Dedifferentiated amniotic fluid mesenchymal stem cell (primary cell): ENCODE measurements around the gene SERTM1.

Experiments used
- DNase-seq: peaks from one replicate; pipeline ENCODE4 v3.0.0-alpha.2; 2016; ENCODE audit errors: extremely low spot score

The SERTM1 gene

DNA sequence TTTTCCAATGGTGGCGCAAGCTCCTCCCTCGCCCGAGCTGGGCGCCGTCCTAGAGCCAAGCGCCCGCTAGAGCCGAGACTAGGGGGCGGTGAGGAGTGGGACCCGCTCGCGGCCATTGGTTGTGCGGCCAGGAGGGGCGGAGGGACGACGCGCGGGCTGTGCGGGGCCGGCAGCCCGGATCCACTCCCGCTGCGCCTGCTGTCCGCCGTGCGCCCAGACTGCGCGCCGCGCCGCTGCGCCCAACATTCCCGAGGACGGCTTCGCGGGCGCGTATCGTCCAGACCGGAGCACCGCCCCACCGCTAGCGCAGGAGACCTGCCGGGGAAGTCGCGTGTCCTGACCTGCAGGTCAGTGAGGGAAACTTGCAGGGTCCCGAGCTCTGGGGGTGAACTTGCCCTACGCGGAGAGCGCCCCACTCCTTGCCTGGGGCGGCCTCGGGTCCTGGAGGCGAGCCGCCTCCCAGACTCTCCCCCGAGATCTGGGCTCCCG lies at the start of gene SERTM1:
Gene SERTM1 (plus strand): TSS at position 183 of the 489 bp plus-strand sequence. CDS start 21,059 bp downstream, outside the sequence.
- no peak for DNase-seq

DNA sequence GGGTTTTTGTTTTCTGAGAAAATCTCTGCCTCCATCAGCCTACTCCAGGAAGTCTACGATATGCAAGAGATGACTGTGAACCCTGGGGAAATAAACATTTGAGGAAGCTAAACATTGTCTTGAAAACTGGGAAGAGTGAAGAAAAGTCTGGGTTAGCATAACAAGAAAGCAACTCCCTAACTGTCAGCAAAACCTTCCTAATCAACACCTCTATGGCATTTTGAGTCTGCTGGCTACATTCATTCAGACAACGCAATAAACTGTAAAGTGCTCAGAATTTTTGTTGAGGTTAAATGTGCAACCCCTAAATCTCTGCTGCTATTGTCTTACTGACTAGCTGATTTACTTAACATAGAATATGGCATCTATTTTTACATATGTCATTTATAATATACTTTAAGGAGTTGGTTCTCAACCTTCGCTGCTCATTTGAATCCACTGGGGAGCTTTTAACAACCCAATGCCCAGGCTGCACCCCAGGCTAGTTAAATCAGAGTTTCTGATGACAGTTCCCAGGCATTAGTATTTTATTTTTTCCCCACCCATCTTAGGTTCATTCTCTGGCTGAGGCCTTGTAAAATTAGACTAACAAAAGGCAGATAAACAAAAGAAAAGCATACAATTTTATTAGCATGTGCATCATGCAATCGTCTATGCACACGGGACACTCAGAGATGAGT lies 45.3 kb upstream of the SERTM1 start:
- no peak for DNase-seq

DNA sequence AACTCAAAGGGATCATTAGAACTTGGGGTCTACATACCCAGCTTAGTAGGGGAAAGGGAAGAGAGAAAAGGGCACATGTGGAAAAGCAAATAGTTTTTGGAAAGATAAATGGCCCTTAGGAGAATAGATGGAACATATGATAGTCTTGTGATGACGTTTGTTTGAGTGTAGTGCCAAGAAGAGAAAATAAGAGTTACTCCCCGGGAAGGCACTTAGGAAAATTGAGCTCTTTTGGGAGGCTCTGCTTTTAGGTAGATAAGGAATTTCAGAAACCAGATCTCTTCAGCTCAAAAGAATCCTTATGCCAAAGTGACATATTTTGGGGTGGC lies 44.8 kb upstream of the SERTM1 start:
- DNase-seq: no peak

DNA sequence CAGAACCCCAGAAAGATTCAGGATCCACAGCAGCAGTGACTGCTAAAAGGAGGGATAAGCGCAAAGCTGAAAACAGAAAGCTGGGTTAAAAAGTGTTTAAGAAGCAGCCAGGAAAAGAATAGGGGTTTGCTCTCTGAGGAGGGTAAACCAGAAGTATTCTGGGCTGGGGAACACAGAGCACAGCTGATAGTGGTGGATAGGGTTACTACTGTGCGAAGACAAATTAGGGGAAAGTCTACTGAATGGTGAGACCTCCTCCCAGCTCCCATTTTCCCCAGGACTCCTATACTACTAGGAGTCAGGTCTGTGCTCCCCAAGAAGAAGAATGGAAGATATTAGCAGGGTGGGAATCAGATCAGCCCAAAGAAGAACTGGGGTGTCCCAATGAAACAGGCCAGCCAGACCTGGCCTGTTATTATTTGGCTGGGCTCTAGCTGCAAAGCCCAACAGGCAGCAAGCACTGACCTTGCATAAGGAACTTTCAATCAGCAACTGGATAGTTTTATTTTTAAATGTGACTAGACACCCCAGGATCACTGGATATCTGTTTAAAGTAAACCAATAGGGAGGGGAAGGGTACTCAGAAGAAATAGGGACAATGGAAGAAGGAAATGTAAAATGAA lies 43.5 kb upstream of the SERTM1 start:
- DNase-seq: no peak

DNA sequence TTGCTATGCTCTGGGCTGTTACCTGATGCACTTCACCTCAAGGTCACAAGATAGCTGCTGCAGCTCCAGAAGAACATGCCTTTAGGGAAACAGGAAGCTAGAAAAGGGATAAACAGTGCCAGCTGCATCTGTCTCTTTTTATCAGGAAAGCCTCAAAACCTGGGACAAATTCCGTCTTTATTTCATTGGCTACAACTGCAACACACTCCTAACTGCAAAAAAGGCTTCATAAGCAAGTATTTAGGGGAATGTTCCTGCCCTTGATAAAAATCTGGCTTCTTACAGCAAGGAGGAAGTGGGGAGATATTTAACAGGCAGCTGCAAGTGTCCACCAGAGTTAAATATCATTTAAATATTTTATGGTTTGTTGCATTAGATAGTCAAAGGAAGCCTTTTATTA lies 34.2 kb upstream of the SERTM1 start:
- DNase-seq: no peak

DNA sequence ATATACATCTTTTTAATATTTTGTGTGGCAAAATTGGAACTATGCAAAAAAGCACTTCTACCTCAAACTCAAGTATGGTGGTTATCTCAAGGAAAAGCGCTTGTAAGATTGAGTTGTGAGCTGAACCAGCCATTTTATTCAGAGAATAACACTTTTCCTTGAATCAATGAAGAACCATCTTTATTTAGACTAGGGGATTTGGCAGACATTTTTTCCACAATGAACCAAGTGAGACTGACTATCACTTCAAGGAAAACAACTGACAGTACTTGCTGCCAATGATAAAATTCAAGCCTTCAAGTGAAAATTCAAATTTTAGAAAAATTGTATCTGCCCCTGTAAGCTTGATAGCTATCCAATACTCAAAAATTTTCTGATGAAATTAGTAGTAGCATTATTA lies 23.2 kb upstream of the SERTM1 start:
- DNase-seq: no peak

DNA sequence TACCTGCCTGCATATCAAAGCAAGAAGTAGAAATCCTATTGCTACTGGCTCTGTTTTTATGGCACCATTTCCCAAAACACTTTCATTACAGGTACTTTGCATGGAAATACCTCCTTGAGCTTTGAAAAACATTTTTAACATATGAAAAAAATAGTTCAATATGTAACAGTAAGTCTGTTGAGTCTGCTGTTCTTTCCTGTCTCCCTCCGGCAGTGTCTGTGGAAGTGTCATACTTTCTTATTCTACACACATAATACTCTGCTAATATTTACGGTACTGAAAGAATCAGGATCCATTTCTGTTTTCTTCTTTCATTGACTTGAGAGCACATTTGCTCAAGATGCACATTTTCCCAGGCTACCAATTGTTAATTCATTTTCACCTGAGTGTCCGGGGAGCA lies 8.2 kb upstream of the SERTM1 start:
- DNase-seq: no peak

DNA sequence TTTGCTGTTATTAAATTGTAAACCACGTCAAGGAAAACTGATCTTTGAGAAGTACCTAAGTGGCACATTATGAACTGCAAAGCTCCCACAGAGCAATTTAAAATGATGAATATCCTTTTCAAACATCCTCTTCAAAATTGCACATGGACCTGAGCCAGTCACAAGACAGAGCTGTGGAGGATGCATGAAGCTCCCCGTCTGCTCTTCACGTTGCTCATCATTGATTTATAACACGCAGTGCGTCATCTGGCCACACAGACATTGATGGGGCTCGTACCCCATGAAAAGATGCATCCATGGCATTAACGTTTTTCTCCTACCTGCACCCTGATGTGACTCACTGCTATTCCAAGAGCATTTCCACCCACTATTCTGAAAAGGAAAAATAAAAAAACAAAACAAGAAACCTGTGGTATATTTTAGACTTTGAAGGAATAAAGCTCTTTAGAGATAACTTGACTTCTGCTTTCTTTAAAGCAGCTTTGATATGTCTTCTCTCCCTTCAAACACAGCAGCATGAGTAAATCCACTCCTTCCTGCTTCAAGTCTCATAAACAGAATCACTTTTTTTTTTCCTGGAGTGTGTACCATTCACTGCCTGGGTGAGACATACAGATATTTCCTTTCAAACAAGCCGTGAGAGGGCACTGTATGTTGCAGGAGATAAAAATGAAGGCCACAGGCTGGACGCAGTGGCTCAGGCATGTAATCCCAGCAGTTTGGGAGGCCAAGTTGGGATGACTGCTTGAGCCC lies 7.2 kb upstream of the SERTM1 start:
- DNase-seq: no peak

DNA sequence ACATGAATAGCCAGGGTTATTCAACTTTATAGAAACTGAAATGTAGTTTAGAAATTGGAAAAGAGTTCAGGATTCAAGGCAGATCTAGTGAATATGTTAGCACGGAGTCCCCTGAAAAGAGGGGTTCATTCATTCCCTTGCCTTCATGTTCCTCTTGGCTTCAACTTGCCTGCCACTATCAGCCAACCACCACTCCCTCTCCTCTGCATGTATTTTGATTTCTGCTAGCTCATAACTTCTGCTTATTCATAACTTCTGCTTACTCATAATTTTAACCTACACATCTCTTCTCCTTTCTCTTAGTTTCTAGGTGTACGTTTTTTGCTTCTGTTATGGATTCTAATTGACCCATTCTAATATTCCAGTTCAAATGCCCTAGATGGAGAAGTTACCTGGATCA lies 5.5 kb upstream of the SERTM1 start:
- no peak for DNase-seq

DNA sequence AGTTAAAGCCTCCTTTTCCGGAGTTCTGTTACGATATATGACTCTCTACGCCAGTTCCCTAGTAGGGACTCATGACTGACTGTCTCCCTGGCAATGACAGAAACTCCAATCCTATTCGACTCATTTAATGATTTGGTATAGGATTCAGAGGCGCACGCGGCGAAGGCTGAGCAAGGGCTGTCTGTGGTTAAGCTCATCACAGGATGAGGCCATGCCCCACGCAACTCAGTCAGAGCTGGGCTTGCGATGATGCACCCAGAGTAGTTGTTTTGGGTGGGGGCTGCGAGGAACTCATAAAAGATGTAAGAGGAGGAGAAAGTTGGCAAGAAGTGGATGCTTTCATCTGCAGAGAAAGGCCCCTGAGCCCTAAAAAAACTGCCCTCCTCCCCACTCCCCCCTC lies 468 bp upstream of the SERTM1 start:
- no peak for DNase-seq

DNA sequence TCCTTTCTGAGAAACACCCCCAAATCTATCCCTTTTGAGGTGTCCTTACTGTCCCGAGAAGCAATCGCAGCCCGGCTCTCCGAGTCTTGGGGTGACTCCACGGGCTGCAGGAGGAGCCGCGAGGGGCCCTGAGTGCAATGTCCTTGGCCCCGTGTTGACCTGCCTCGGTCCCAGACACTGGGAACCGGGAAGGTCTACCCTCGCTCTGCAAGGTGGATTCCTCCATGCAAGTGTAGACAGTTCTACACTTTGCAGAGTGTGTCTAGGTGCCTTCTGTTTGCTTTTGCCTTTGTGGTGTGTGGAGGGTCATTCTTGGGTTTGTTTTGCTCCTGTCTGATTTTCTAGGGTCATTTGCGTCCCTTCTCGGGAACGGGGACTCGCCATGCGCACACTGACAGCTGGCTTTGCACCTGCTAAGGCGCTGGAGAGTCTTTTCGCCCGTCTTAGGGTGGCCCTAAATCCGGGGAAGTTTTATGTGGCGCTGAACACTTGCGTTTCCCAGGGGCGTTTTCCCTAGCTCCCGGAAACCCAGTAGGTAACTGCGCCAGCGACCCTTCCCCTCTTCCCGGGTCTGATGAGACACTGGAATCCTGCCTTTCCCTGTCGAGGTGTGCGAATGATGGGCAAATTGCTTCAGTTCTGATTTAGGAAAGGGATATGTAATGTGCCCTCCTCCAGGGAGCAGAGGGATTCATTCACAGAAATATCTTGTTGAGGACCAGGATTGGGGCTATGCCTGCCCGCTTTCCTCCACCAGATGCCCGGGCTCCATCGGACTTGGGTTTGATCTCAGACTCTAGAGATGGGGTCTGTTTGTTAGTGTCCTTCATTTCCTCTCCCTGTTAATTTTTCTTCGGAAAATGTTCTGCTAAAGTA lies 755 bp downstream of the SERTM1 start:
- DNase-seq: no peak

DNA sequence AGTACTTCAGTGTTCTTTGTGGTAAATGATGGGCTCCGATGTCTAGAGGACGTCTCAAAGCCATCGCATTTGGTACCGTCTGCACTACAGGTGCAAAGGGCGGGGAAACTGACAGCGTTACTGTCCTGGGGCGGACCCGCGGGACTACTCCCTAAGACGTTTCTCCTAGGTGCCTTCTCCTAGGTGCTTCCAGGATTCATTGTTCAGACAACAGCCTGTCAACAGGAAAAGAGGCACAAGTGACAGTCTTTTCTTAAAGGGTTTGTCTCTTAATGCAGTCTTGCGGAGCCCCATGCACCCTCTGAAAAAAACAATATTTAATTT lies 1.4 kb downstream of the SERTM1 start:
- DNase-seq: no peak

DNA sequence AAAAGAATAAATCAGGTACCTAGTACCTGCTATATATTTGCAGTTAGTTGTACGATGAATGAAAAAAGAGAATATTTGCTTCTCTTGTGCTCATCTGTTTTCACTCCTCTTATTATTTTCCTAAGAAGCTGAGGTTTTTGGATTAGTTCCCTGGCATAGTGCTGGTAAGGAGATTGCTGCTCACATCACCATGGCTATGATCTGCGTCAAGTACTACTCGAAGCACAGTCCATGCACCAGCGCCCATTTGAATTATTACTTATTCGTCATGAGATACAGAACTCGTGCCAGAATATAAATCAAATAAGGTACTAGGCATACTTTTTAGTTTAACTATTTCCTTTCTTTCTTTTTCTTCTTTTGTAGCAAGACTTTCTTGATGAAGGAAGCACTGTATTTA lies 7.1 kb downstream of the SERTM1 start:
- DNase-seq: no peak

DNA sequence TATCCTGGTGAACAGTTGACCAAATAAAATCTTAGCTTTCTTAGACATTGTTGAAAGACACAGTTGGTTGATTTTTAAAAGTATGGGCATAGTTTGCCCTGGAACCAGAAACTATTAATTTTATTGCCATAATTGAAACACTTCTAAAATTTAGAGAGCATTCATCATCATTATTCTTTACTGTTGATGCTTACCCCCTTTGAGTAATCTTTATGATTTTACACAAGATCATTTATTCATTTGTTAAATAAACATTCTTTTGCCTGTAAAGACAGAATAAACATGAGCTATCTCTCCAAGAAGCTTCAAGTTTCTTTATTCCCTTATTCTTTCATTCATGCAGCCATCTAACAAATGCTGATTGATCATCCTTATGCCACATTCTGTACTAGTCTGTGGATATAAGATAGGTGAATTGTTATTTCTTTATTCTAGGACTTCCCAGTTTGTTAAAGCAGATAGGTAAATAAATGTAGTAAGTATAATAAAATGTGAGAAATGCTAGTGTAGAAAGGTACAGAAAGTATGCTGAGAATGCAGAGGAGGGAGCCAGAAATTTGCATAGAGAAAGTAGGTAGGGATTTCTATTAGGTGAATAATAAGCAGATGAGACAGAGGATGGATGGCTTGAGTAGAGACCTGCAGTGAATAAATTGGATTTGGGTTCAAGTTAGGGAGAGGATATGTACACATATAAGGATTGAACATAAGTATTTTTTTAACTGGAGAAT lies 8.2 kb downstream of the SERTM1 start:
- no peak for DNase-seq

DNA sequence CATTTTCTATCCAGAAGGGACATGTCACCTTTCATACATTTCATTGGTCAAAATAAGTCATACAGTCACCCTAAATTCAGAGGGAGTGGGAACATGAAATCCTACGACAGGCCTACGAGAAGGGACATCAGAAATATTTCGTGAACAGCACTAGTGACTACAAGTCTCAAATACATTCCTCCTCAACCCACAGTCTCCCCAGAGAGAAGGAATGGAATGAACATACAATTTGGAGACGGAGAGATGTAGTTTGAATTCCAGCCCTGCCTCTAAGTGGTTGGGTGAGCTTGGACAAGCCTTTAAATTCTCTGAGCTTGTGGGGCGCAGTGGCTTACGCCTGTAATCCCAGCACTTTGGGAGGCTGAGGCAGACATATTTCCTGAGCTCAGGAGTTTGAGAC lies 9.9 kb downstream of the SERTM1 start:
- no peak for DNase-seq

DNA sequence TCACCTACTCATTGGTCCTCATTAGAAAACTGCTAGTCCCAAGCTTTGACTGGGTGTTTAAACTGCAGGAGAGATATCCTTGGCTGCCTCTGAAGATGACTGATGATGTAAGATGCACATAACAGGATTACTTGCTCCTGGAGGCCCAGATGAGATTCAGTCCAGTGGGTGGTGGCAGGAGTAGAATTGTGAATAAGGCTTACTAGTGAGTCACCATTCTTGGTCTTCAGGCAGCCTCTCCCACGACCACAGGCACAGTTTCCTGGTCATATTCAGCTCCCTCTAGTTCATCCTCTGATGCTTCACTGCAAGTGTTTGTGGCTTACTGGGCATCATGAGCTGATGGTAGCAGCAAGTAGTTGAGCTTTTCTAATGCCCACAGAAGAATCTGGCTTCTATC lies 12.1 kb downstream of the SERTM1 start:
- peak; percentile 50 for DNase-seq

DNA sequence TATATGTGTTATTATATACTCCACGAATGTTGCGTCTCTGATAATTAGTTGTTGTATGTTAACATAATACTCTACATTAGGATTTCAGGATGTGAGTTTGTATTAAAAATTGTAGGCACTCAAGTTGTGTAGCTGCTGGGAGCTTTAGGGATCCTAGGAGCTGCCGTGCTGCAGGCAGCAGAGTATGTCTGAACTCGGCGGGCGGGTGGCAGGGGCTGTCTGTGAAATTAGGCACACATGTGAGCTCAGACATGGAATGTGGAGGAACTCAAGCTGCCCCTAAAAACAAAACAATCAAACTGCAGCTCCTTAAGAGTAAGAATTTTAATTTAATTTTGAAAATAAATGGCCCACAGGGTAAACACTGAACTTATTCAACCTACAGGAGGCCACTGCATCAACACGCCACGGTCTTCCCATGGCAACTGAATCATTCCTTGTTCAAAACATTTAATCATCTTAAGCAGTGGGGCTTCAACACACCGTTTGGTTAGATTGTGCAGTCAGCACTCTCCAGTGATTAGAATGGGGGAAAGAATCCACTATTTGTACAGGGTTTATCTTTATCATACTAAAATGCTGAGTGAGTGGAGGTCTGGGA lies 22.7 kb downstream of the SERTM1 start:
- no peak for DNase-seq

DNA sequence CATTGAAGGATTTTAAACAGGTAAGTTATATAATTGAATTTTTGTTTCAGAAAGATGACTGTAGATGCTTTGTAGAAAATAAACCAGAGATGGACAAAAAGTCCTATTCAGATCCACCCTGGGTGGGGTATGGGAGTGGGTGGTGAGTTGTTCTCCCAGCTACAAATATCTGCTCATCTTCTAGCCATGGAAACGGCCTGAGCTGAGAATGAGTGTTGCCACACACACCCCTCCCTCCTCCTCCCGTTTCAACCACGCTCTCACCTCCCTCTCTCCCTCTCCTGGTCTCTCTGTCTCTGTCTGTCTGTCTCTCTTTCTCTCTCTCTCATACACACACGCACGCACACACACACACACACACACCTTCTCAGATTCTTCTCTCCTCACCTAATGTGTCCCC lies 26.4 kb downstream of the SERTM1 start:
- no peak for DNase-seq

DNA sequence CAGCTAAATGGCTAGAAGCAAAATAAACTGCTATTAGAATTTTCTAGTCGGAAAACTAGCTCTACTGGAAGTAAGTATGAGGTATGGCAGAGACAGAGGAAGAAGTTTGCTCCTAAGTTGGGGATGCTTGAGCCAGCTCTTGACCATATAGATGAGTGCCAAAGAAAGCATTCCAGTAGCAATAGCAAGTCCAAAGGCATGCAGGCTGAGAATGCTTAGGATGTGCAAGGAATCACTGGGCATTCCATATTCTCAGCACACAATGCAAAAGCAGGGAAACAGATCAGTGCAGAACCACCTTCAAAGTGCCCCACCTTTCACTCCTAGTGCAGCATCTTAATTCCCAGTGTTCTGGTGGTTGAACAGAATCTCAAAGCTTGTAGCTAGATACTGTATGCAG lies 32.9 kb downstream of the SERTM1 start:
- peak; percentile 77 for DNase-seq

DNA sequence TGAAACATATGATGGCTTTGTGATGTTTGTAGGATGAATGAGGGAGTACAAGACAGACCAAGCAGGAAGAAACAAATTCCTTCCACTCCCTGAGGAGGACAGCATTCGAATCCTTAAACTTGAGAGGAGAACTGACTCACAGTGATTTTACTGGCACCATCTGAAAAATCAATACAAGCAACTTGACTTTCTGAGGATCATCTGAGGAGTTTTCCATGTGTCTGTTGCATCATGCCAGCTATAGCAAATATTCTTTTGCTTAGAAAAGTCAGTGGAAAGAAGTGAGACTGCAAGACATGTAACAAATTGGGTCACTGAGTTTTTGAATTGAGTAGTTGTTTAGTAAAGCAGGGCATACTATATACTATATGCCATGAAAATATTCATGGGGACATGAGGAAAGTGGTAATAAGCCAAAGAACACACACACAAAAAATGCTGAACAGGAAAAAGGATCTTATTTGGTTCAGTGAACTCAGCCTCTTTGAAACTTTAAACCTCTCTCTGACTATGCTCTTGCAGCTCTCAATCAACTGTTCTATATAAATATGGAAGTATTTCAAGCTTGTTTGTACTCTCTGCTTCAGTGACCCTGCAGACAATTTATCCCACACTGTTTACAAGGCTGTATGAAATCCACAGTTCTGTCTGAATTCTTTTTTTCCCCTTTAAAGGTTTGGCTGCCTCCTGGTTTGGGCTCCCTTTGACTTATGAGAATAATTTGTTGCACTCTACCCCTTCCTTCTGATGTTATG lies 35.5 kb downstream of the SERTM1 start:
- peak; percentile 47 for DNase-seq
